ENCODE results near the gene CRYBA1. TPM values are rescaled to one million over a fixed set of nuclear protein-coding genes. Genes with fewer than 3 reads are reported as not detected.
"Not testable (repeated sequence)": the region's sequence is repeated elsewhere in the genome, so short reads cannot be mapped to it uniquely, and the experiment has no call there.

The CRYBA1 gene
- total RNA-seq, 2 experiments from 2014 or later = not detected

DNA sequence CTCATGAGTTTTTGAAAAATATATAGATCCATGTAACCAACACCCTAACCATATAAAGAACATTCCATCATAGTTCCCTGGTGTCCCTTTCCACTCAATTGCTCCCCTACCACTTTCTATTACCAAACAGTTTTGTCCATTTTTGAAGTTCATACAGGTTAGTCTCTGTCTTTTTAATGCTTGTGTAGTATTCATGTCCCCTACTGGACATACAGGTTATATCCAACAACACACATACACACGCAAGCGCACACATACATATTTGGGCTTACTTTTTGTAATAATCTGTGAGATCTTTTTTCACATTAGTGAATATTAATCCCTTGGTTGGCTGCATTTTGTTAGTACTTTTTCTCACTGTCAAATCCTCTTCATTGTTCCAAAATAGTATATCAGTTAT is 6.4 kb downstream of the CRYBA1 start:
- Mint-ChIP-seq H3K4me1 (ENCODE audit: low read depth) (peaks cover 19% of the 10 kb centered on the region), H3K27me3 (no peaks in the 10 kb centered on the region), H3K4me3 (no peak overlapping the region), H3K36me3 (peaks cover 8% of the 10 kb centered on the region), H3K27ac (no peak overlapping the region), H3K9me3 (no peaks in the 10 kb centered on the region)
- ChIA-PET CTCF (no interaction called here), POLR2A (no interaction called here)
- intact Hi-C loops (cut with micrococcal nuclease) = no loop called here
- no peak for DNase-seq

GRCh38 chr17:29255926-29256522 is 9.4 kb downstream of the CRYBA1 start:
- Mint-ChIP-seq H3K36me3 (peaks cover 15% of the 10 kb centered on the region), H3K4me1 (ENCODE audit: low read depth) (peaks cover 43% of the 10 kb centered on the region), H3K27ac (peak overlapping the region; percentile 44), H3K27me3 (no peaks in the 10 kb centered on the region), H3K4me3 (no peak overlapping the region), H3K9me3 (no peaks in the 10 kb centered on the region)
- intact Hi-C loops (cut with micrococcal nuclease) = loop anchor here (5.0 kb wide), 1 partner anchor 36 kb away; the partner anchor contains the start of gene NUFIP2
- POLR2A ChIA-PET = interaction anchor here (0.8 to 4.6 kb wide), 4 partner anchors 10 to 493 kb away, joined by 4 to 18 read pairs (median 6); partner anchors contain the start of gene NUFIP2
- DNase-seq = no peak
- CTCF ChIA-PET = interaction anchor here (0.8 to 3.4 kb wide), 11 partner anchors 14 to 138 kb away, joined by 3 to 17 read pairs (median 6); partner anchors contain the start of gene MYO18A

- POLR2A ChIA-PET = interaction anchor here (0.5 to 4.6 kb wide), 9 partner anchors 9 to 493 kb away, joined by 3 to 18 read pairs (median 3); partner anchors contain the start of genes MYO18A and NUFIP2
Observed at GRCh38 chr17:29256735-29257466, 10.2 kb downstream of the CRYBA1 start.

GRCh38 chr17:29257756-29258155 is 11.1 kb downstream of the CRYBA1 start:
- POLR2A ChIA-PET = interaction anchor here (0.7 to 4.6 kb wide), 4 partner anchors 8 to 1124 kb away, joined by 3 to 18 read pairs (median 5); no protein-coding TSS in a partner anchor
- no peak for DNase-seq
- intact Hi-C loops (cut with micrococcal nuclease) = loop anchor here (5.0 kb wide), 1 partner anchor 35 kb away; the partner anchor contains the start of gene NUFIP2
- no peak overlapping the region for H3K4me3 Mint-ChIP-seq
- peaks cover 45% of the 10 kb centered on the region for H3K4me1 Mint-ChIP-seq (ENCODE audit: low read depth)
- H3K27ac Mint-ChIP-seq = no peak overlapping the region
- no peaks in the 10 kb centered on the region for H3K9me3 Mint-ChIP-seq
- H3K36me3 Mint-ChIP-seq = peaks cover 22% of the 10 kb centered on the region
- CTCF ChIA-PET = interaction anchor here (1.1 to 3.4 kb wide), 8 partner anchors 17 to 292 kb away, joined by 3 to 17 read pairs (median 6); no protein-coding TSS in a partner anchor
- no peaks in the 10 kb centered on the region for H3K27me3 Mint-ChIP-seq

More at GRCh38 chr17:29256735-29257466, 10.2 kb downstream of the CRYBA1 start:
- intact Hi-C loops (cut with micrococcal nuclease) = loop anchor here (5.0 kb wide), 1 partner anchor 35 kb away; the partner anchor contains the start of gene NUFIP2
- no peak overlapping the region for H3K4me3 Mint-ChIP-seq
- peak overlapping the region; percentile 70 for H3K27ac Mint-ChIP-seq
- CTCF ChIA-PET = interaction anchor here (0.8 to 3.4 kb wide), 15 partner anchors 15 to 291 kb away, joined by 3 to 17 read pairs (median 5); partner anchors contain the start of gene MYO18A
- no peak for DNase-seq
- peaks cover 18% of the 10 kb centered on the region for H3K36me3 Mint-ChIP-seq
- no peaks in the 10 kb centered on the region for H3K9me3 Mint-ChIP-seq
- H3K4me1 Mint-ChIP-seq (ENCODE audit: low read depth) = peaks cover 43% of the 10 kb centered on the region
- H3K27me3 Mint-ChIP-seq = no peaks in the 10 kb centered on the region

DNA sequence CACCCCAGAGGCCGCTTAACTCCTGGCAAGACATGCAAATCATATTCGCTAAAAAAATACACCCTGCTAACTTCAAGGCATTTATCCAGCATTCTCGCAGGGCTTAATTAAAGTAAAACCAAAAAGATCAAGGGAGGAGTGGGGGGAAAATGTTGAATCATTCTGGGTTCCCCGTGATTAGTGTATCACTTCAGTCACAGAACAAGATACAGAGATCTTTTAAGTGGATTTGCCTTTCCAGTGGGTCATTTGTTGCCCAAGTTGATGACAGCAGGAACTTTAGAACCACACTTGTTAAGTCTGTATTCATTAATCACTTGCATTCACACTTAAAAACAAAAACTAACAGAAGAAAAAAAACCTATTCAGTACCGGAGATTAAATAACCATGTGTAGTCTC is 17.3 kb downstream of the CRYBA1 start:
- no peak for DNase-seq
- Mint-ChIP-seq H3K27me3 (no peaks in the 10 kb centered on the region), H3K36me3 (peaks cover 44% of the 10 kb centered on the region), H3K4me3 (no peak overlapping the region), H3K27ac (peak overlapping the region; percentile 44), H3K4me1 (ENCODE audit: low read depth) (peaks cover 42% of the 10 kb centered on the region), H3K9me3 (no peaks in the 10 kb centered on the region)
- CTCF ChIA-PET = interaction anchor here (1.5 kb wide), 1 partner anchor 116 kb away, joined by 3 read pairs; no protein-coding TSS in a partner anchor
- POLR2A ChIA-PET = no interaction called here
- intact Hi-C loops (cut with micrococcal nuclease) = no loop called here

GRCh38 chr17:29271980-29272379 is 25.3 kb downstream of the CRYBA1 start:
- H3K9me3 Mint-ChIP-seq, POLR2A ChIA-PET: not testable (repeated sequence)

GRCh38 chr17:29273924-29274323 is 27.3 kb downstream of the CRYBA1 start:
- no peak overlapping the region for H3K27ac Mint-ChIP-seq
- DNase-seq = no peak
- peaks cover 60% of the 10 kb centered on the region for H3K4me1 Mint-ChIP-seq (ENCODE audit: low read depth)
- H3K27me3 Mint-ChIP-seq = no peaks in the 10 kb centered on the region
- peaks cover 50% of the 10 kb centered on the region for H3K36me3 Mint-ChIP-seq
- H3K9me3 Mint-ChIP-seq = peaks cover 4% of the 10 kb centered on the region
- CTCF ChIA-PET = no interaction called here
- POLR2A ChIA-PET = no interaction called here
- intact Hi-C loops (cut with micrococcal nuclease) = no loop called here
- no peak overlapping the region for H3K4me3 Mint-ChIP-seq

More at GRCh38 chr17:29271980-29272379, 25.3 kb downstream of the CRYBA1 start:
- Mint-ChIP-seq H3K4me1 (ENCODE audit: low read depth) (peaks cover 42% of the 10 kb centered on the region), H3K36me3 (peaks cover 41% of the 10 kb centered on the region)
- intact Hi-C loops (cut with micrococcal nuclease); H3K4me3 Mint-ChIP-seq; DNase-seq; H3K27me3 Mint-ChIP-seq; H3K27ac Mint-ChIP-seq; CTCF ChIA-PET: not testable (repeated sequence)

- H3K4me3 Mint-ChIP-seq = no peak overlapping the region
- intact Hi-C loops (cut with micrococcal nuclease) = no loop called here
- peaks cover 80% of the 10 kb centered on the region for H3K36me3 Mint-ChIP-seq
- DNase-seq = no peak
- H3K9me3 Mint-ChIP-seq = peaks cover 14% of the 10 kb centered on the region
- ChIA-PET POLR2A (no interaction called here), CTCF (interaction anchor here (0.6 to 1.5 kb wide), 2 partner anchors 12 to 185 kb away, joined by 4 read pairs; no protein-coding TSS in a partner anchor)
- H3K4me1 Mint-ChIP-seq (ENCODE audit: low read depth) = peaks cover 70% of the 10 kb centered on the region
- H3K27ac Mint-ChIP-seq = no peak overlapping the region
- no peaks in the 10 kb centered on the region for H3K27me3 Mint-ChIP-seq
Observed at GRCh38 chr17:29278692-29279091, 32.0 kb downstream of the CRYBA1 start.

DNA sequence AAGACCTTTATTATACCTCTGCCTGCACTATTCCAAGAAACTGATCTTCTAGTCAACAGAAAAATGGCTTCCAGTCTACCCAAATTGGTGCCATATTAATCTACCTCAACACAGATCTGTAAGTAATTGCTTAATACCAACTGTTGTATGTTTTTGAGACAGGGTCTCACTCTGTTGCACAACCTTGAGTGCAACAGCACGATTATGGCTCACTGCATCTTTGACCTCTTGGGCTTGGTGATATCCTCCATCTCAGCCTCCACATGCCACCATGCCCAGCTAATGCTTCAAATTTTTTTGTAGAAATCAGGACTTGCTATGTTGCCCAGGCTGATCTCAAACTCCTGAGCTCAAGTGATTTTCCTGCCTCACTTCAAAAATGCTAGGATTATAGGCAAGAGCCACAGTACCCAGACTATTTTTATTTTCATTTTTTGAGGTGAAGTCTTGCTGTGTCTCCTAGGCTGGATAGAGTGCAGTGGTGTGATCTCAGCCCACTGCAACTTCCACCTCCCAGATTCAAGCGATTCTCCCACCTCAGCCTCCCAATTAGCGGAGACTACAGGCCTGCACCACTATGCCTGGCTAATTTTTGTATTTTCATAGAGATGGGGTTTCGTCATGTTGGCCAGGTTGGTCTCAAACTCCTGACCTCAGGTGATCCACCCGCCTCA is 32.9 kb downstream of the CRYBA1 start:
- no peaks in the 10 kb centered on the region for H3K27me3 Mint-ChIP-seq

GRCh38 chr17:29283496-29283895 is 36.8 kb downstream of the CRYBA1 start:
- ChIA-PET CTCF (interaction anchor here (1.3 kb wide), 1 partner anchor 9 kb away, joined by 5 read pairs; no protein-coding TSS in a partner anchor), POLR2A (no interaction called here)
- H3K27me3 Mint-ChIP-seq = no peaks in the 10 kb centered on the region
- H3K36me3 Mint-ChIP-seq = peaks cover 86% of the 10 kb centered on the region
- no peak overlapping the region for H3K27ac Mint-ChIP-seq
- DNase-seq = no peak
- H3K4me3 Mint-ChIP-seq = no peak overlapping the region
- intact Hi-C loops (cut with micrococcal nuclease) = no loop called here
- peaks cover 61% of the 10 kb centered on the region for H3K4me1 Mint-ChIP-seq (ENCODE audit: low read depth)
- peaks cover 14% of the 10 kb centered on the region for H3K9me3 Mint-ChIP-seq

More for the DNA sequence above, 32.9 kb downstream of the CRYBA1 start:
- no peak for DNase-seq
- H3K36me3 Mint-ChIP-seq = peaks cover 79% of the 10 kb centered on the region
- intact Hi-C loops (cut with micrococcal nuclease) = no loop called here
- H3K4me1 Mint-ChIP-seq (ENCODE audit: low read depth) = peaks cover 67% of the 10 kb centered on the region
- peaks cover 14% of the 10 kb centered on the region for H3K9me3 Mint-ChIP-seq
- POLR2A ChIA-PET = no interaction called here
- no peak overlapping the region for H3K4me3 Mint-ChIP-seq
- peak overlapping the region; percentile 24 for H3K27ac Mint-ChIP-seq
- CTCF ChIA-PET = interaction anchor here (1.0 to 1.5 kb wide), 3 partner anchors 12 to 131 kb away, joined by 3 to 4 read pairs (median 3); no protein-coding TSS in a partner anchor

DNA sequence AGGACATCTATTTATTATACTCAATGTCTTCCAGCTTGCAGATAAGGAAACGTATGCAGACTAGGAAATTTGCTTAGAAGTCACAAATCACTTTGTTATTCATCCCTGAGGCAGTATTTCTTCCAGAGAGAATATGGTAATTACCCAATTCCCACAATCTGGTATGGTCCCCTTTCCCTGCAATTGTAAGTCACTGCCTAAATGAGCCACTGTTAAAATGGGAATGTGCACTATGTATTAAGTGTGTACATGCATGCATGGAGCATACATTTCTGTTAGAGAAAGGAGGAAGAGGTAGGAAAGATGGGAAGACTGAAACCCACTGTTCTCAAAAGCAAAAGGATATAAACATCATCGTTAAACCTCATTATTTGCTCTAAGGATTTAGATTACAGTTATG is 37.3 kb downstream of the CRYBA1 start:
- peaks cover 11% of the 10 kb centered on the region for H3K9me3 Mint-ChIP-seq
- CTCF ChIA-PET = interaction anchor here (1.3 kb wide), 1 partner anchor 8 kb away, joined by 5 read pairs; no protein-coding TSS in a partner anchor
- no peak overlapping the region for H3K4me3 Mint-ChIP-seq
- no peak overlapping the region for H3K27ac Mint-ChIP-seq
- H3K36me3 Mint-ChIP-seq = peaks cover 85% of the 10 kb centered on the region
- intact Hi-C loops (cut with micrococcal nuclease) = no loop called here
- H3K27me3 Mint-ChIP-seq = no peaks in the 10 kb centered on the region
- peaks cover 61% of the 10 kb centered on the region for H3K4me1 Mint-ChIP-seq (ENCODE audit: low read depth)
- POLR2A ChIA-PET = interaction anchor here (1.9 kb wide), 1 partner anchor 10 kb away, joined by 4 read pairs; the partner anchor contains the start of gene NUFIP2
- DNase-seq = no peak
